ENCODE results near the gene SMYD3.
"Not testable (repeated sequence)": the region's sequence is repeated elsewhere in the genome, so short reads cannot be mapped to it uniquely, and the experiment has no call there.

DNA sequence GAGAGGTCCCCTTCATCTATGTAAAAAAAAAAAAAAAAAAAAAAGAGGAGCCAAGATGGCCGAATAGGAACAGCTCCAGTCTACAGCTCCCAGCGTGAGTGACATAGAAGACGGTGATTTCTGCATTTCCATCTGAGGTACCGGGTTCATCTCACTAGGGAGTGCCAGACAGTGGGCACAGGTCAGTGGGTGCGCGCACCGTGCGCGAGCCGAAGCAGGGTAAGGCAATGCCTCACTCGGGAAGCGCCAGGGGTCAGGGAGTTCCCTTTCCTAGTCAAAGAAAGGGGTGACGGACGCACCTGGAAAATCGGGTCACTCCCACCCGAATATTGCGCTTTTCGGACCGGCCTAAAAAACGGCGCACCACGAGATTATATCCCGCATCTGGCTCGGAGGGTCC, 690.6 kb downstream of the SMYD3 start:
- TF ChIP-seq, protein P1, sequence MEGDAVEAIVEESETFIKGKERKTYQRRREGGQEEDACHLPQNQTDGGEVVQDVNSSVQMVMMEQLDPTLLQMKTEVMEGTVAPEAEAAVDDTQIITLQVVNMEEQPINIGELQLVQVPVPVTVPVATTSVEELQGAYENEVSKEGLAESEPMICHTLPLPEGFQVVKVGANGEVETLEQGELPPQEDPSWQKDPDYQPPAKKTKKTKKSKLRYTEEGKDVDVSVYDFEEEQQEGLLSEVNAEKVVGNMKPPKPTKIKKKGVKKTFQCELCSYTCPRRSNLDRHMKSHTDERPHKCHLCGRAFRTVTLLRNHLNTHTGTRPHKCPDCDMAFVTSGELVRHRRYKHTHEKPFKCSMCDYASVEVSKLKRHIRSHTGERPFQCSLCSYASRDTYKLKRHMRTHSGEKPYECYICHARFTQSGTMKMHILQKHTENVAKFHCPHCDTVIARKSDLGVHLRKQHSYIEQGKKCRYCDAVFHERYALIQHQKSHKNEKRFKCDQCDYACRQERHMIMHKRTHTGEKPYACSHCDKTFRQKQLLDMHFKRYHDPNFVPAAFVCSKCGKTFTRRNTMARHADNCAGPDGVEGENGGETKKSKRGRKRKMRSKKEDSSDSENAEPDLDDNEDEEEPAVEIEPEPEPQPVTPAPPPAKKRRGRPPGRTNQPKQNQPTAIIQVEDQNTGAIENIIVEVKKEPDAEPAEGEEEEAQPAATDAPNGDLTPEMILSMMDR (IDR thresholded peaks at IDR 0.05): not testable (repeated sequence)
- TF ChIP-seq POLR2A (IDR thresholded peaks at IDR 0.05): not testable (repeated sequence)
